SK-MEL-5 (cell line): ENCODE data around the gene RECK. TPM values are rescaled to one million over a fixed set of nuclear protein-coding genes. Genes with fewer than 3 reads are reported as not detected.
"Not testable (repeated sequence)": the region's sequence is repeated elsewhere in the genome, so short reads cannot be mapped to it uniquely, and the experiment has no call there.

Experiments
- DNase-seq: peaks from one replicate; pipeline ENCODE4 v3.0.0-alpha.2; 2016; ENCODE audit warnings: low read depth, low spot score
- in situ Hi-C: cut with HindIII; loops from 2 replicates; pipeline ENCODE4 v1.10.0; 2016; ENCODE audit warnings: low sequenced_read_pairs, high pct_unique_total_duplicates, low pct_unique_long_range_greater_than_20kb
- polyA plus RNA-seq, 2 experiments: library from polyadenylated mRNA; depleted of rRNA; stranded (reverse); fragments of >200 nt; gene quantifications; 2 replicates each; pipeline ENCODE4 v1.2.3, GENCODE V29; 2015
- total RNA-seq: library from RNA; depleted of rRNA; stranded (reverse); fragments of >200 nt; shearing (Covaris generic); gene quantifications from 2 replicates; pipeline ENCODE4 v1.2.3, GENCODE V29; 2014; rRNA removed

The RECK gene, protein sequence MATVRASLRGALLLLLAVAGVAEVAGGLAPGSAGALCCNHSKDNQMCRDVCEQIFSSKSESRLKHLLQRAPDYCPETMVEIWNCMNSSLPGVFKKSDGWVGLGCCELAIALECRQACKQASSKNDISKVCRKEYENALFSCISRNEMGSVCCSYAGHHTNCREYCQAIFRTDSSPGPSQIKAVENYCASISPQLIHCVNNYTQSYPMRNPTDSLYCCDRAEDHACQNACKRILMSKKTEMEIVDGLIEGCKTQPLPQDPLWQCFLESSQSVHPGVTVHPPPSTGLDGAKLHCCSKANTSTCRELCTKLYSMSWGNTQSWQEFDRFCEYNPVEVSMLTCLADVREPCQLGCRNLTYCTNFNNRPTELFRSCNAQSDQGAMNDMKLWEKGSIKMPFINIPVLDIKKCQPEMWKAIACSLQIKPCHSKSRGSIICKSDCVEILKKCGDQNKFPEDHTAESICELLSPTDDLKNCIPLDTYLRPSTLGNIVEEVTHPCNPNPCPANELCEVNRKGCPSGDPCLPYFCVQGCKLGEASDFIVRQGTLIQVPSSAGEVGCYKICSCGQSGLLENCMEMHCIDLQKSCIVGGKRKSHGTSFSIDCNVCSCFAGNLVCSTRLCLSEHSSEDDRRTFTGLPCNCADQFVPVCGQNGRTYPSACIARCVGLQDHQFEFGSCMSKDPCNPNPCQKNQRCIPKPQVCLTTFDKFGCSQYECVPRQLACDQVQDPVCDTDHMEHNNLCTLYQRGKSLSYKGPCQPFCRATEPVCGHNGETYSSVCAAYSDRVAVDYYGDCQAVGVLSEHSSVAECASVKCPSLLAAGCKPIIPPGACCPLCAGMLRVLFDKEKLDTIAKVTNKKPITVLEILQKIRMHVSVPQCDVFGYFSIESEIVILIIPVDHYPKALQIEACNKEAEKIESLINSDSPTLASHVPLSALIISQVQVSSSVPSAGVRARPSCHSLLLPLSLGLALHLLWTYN
- total RNA-seq, result 7.9 and 10.0 TPM in 2 replicates
- polyA plus RNA-seq (2015; cell fraction: cytosol; rRNA removed), result 8.7 and 10.6 TPM in 2 replicates
- polyA plus RNA-seq (2015; cell fraction: nucleus; rRNA removed), result 7.9 and 8.8 TPM in 2 replicates

DNA sequence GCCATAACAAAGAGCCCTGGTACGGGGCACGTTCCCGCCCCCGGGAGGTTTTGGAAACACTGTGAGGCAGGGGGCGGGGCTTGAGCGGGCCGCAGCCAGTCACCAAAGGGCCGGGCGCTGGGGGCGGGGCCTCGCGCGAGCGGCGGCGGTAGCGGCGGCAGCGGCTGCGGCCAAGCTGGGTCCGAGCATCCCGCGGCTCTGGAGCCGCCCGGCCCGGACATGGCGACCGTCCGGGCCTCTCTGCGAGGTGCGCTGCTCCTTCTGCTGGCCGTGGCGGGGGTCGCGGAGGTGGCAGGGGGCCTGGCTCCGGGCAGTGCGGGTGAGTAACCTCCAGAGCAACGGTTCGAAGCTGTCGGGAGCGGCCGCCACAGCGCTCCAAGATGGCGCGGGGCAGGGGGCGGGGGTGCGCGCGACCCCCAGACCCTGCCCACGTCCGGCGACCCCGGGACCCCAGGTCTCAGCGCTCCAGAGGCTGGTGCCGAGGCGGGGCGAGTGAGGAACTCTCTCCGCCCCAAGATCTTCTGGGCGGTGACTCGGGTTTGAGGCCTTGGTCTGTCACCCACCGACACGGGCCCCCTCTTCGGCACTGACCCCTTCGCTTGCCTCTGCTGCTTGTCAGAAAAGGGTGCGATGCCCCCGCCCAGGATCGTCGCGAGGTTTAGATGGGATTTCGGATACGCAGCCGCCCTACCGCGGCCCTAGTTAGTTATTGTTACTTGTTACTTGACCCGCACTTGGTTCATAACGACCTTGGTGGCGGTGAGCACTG lies at the start of gene RECK:
TSS of gene RECK (plus strand) at position 134 of the 769 bp plus-strand sequence. CDS start at position 220, 86 bp downstream.
- in situ Hi-C loops, result no loop called here
- peak; percentile 74 for DNase-seq

DNA sequence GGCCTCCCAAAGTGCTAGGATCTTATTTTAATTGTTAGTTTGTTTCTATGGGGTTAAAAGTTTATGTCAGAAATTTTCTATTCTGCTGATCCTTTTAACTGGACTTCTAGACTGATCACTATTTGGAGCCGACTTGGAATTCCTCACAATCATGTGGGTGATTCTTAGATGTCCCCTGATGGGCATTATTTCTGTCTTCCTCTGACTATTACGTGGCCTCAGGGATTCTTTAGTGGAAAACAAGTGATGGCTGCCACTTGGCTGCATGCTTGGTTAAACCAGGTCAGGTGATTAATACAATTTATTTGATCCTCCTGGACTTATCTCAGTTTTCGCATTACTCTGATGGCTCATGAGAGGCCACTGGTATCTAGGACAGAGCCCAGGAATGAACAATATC lies 46.6 kb upstream of the RECK start:
- in situ Hi-C loops, result no loop called here
- no peak for DNase-seq

DNA sequence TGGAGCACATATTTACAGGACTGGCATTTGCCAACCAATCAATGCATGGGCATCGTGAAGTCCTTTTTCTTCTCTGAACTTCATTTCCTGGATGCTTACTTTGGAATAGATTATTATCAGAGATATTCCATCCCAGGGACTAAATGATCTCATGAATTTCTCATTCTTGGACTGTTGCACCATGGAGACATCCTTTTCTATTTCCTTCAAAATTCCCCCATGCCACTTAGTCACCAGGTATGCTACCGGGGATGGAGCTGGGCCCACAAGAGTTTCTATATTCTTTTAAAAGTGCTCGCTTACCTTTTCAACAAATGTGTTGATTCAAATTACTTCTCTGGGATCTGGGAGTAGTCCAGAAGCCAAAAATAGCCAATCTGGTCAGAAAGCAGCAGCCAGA lies 43.6 kb upstream of the RECK start:
- in situ Hi-C loops, DNase-seq: not testable (repeated sequence)

DNA sequence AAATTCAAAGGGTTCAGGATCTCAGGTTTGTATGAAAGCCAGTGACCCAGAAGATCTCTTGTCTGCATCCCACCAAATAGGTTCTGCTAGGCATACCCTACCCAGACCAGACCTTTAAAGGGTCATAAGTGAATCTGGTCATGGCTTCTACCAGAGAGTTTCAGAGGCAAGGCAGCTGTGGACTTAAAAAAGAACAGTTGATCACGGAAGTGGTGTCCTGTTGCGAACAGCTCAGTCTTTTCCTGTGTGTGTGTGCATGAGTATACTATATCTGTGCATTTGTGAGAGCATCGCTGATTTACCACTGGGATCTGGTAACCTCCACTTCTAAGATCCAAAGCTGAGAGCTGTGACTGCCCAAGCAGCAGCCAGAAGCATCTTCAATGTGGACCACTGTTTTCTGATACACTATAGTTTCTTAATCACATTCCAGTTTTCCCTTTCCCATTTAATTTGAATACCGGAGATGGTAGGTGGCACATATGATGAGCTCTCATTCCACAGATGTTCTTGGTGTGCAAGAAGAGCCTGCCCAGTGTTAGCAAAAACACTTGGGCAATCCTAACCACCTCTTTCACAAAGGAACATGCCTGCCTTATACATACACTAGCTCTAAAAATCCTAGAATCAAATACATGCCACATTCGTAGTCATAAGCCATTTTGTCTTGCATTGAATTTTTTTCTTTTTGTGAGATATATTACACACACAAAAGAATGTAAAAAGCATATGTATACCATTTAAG lies 42.6 kb upstream of the RECK start:
- no peak for DNase-seq
- in situ Hi-C loops, result no loop called here

DNA sequence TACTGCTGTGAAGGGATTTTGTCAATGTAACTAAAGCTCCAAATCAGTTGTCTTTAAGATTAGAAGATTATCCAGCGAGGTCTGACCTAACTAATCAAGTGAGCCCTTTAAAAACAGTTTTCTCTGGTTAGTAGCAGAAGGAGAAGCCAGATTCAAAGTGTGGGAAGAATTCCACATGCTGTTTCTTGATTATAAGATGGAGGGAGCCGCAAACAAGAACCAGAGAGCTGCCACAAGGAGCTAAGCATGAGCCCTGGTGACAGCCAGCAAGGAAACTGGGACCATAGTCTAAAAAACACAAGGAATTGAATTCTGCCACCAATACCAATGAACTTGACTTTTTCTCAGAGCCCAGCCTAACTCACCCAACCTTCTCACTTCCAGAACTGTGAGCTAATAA lies 41.8 kb upstream of the RECK start:
- no peak for DNase-seq

DNA sequence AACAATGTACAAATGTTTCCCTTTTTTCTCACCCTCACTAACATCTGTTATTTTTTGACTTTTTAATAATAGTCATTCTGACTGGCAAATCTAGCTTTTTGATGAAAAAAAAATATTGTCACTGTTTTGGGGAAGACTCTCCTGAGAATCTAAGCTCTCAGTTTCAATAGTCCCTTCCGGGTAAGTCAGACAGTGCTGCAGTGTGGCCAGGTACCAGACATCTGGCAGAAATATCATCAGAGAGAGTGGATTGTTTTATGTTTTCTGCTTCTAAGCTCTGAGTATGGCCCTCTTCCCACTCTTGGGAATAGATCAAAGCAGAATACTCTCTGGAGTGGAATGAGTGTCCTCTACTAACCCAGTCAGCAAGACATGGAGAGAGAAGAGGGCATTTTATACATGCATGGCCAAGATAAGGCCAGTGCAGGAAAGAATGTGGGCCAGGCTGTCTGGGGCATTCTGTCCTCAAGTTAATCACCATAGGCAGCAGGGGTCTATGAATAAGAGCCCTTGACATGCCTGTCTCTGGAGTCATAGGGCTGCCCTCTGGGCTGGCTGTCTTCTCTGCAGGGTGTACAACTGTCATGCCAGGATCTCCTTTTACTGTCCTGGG lies 40.2 kb upstream of the RECK start:
- no peak for DNase-seq
- in situ Hi-C loops, result no loop called here

More for the DNA sequence above, 41.8 kb upstream of the RECK start:
- in situ Hi-C loops, result no loop called here

DNA sequence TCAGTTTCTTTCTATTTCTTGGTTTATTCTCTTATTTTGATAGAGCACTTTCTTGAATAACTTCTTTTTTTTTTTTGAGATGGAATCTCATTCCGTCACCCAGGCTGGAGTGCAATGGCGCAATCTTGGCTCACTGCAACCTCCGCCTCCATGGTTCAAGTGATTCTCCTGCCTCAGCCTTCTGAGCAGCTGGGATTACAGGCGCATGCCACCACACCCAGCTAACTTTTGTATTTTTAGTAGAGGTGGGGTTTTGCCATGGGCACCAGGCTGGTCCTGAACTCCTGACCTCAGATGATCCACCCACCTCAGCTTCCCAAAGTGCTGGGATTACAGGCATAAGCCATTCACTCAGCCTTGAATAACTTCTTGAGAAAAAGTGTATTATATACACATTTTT lies 39.7 kb upstream of the RECK start:
- in situ Hi-C loops, DNase-seq: not testable (repeated sequence)

DNA sequence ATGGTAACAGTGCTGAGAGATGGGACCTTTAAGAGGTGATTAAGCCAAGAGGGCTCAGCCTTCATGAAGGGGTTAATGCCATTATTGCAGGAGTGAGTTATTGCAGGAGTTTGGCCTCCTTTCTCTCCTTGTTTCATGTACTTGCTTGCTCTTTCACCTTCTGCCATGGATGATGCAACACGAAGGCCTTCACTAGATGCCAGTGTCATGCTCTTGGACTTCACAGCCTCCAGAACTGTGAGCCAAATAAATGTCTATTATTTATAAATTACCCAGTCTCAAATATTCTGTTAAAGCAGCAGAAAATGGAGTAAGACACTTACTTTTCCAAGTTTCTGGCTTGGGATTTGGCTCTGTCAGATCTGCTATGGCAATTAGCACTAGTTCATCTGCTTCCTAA lies 38.4 kb upstream of the RECK start:
- in situ Hi-C loops, result no loop called here

DNA sequence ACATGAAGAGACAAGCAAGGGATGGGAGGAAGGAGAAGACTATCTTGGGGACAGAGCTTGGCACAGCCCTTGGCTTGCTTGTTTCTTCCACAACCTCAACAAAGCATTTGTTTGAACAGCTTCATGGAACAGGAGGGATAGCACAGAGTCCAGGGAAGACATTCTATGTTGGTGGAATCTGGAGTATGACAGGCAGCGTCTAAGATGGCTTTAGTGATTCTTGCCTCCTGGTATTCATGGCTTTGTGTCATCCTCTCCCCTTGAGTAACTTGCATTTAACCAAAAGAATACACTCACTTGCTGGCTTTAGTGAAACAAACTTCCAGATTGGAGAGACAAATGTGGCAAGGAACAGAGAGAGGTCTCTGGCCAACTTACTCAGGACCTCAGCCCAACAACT lies 30.8 kb upstream of the RECK start:
- in situ Hi-C loops, result no loop called here

More for the DNA sequence above, 38.4 kb upstream of the RECK start:
- DNase-seq, result no peak

DNA sequence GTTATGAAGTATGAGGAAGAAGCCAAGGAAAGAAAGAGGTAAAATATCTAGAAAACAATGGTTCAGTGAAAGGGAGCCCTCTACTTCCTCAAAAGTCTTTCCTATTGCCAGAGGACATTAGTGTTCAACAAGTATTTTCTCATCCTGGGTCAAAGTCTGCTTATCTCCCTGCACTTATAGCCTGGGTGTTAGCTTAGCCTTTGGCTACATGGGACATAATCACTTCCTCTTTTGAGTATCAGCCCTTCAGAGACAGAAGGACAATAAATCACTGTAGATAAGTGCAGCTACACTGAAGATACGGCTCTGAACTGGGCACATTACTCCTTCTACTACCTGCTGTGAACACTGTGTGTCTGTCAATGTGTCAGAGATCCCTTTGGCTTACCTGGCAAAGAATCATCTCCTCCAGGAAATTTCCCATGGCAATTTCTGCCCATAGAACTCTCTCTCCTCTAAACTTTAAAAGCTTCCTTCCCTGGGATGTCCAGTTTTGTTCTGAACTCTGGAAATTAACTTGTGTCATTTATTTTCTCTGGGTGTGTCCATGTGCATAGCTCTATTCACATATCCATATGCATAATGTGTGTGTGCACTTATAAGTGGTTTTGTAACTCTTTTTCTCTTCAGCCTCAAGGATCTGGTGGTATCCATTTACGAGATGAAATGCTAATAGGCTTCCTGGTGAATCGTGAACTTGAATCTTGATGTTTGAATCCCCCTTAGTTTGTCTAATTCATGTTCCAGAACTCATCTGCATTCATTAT lies 30.0 kb upstream of the RECK start:
- in situ Hi-C loops, result no loop called here

More for the DNA sequence above, 30.8 kb upstream of the RECK start:
- no peak for DNase-seq

DNA sequence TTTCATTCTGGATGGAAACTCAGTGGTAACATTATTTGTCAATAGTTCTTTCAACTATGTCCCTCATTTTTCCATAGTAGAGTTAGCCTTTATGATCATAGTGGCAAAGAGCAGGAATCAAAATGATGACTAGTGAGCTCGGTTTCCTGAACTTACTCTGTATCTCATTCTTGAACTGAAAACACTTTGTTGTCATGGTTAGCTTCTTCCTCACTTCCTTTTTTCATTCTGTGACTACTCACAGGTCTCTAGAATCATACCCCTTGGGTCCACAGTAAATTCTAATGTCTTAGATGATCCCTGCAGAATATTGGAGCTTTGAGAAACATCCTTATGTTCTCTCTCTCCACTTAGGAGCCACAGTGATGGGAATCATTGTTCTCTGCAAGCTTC lies 29.4 kb upstream of the RECK start:
- in situ Hi-C loops, result no loop called here
- DNase-seq, result no peak

More for the DNA sequence above, 30.0 kb upstream of the RECK start:
- no peak for DNase-seq

DNA sequence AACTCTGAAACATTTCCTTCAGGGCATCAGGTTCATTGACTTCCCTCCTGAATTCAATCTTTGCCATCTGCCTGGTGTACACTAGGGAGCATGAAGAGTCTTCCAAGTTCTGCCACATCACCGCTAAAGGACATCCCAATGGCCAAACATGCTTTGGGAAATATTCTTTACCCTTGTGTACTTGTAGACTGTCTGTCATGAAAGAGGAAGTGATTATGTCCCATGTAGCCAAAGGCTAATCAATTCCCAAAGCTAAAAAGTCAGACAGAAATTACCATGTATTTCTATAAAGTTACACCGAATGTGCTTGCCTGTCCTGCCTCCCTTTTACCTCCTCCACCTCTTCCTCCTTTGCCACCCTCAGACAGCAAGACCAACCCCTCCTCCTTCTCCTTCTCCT lies 28.9 kb upstream of the RECK start:
- no peak for DNase-seq
- in situ Hi-C loops, result no loop called here

DNA sequence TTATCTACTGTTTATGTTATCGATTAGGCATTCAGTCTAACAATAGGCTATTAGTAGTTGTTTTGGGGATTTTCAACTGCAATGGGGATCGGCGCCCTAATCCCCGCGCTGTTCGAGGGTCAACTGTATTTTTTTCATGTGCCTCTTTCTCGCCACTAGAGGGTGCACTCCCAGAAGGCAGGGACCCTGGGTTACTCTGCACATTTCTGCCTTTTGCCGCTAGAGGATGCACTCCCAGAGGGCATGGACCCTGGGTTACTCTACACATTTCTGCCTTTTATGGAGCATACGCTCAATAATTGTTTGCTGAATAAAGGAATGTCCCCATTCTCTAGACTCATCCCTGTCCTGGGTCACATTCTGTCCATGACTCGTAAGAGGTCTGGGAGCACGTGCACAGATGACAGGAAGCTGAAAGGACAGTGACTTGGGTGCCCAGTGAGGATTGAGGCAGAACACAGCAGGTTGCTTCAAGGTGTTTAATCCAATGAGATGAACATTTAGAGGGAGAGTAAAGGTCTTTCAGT lies 27.9 kb upstream of the RECK start:
- DNase-seq, result peak; percentile 78
- in situ Hi-C loops, result no loop called here

DNA sequence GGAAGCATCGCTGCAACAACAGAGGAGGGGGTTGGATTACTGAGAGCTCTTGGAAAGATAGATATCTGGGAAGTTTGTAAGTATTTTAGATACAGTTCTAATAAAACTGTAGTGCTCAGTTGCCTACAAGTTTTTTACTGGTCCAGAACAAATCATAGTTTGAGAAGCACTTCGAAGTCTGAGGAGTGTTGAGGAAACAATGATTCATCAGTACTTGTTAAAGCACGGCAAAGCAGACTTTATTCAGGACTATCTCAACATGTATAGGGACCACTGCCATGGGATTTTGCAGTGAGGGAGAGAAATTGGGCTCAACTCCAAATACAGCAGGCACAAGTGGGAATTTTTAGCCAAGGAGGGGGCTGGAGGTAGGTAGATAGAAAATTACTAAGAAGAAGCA lies 25.3 kb upstream of the RECK start:
- in situ Hi-C loops, result no loop called here
- DNase-seq, result no peak

DNA sequence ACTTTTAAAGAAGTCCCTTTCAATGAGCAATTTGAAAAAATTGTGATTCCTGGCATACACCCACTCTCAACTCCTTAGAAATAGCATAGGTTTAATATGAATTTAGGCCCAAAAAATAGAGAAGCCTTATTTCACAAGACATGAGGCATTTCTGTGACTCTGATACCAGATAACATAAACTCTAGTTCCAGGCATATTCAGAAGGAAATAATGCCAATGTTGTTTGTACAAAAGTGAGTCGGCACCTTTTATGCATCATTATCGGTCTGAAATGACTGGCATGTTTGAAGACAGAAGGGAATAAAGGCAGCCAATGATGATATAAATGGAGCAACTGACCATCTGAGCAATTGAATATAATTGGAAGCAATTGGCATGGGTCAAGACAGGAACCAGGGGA lies 19.4 kb upstream of the RECK start:
- DNase-seq, result no peak
- in situ Hi-C loops, result no loop called here

DNA sequence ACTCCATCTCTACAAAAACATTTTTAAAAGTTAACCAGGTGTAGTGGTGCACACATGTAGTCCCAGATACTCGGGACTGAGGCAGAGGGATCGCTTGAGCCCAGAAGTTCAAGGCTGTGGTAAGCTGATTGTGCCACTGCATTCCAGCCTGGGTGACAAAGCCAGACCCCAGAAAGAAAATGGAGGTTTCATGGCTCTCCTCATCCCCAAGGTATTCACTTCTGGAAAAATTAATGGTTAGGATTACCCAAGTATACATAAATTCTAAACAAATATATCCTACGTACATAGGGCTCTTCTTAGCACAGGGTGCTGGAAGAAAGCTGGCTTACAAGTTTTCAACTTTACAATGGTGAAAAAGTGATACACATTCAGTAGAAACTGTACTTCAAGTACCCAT lies 18.6 kb upstream of the RECK start:
- in situ Hi-C loops, result no loop called here
- DNase-seq, result no peak
